ENCODE data around the gene ZNF771. TPM values are rescaled to one million over a fixed set of nuclear protein-coding genes. Genes with fewer than 3 reads are reported as not detected.
A peak's percentile ranks its signal among the peaks of the same experiment; 100 is the strongest.

The ZNF771 gene
- total RNA-seq, 2 experiments from 2014 or later: 5.4 to 5.7 TPM

GRCh38 chr16:30368792-30369090 lies 38.7 kb upstream of the ZNF771 start:
- no peak for DNase-seq
- Mint-ChIP-seq H3K36me3 (peaks cover 36% of the 10 kb centered on the region), H3K4me1 (ENCODE audit: low read depth) (peaks cover 41% of the 10 kb centered on the region), H3K27ac (peak overlapping the region; percentile 49), H3K4me3 (peak overlapping the region; percentile 91), H3K27me3 (peaks cover 3% of the 10 kb centered on the region), H3K9me3 (no peaks in the 10 kb centered on the region)
- ChIA-PET CTCF (interaction anchor here (2.0 to 3.4 kb wide), 2 partner anchors 14 to 41 kb away, joined by 11 to 18 read pairs; partner anchors contain the start of gene SEPTIN1), POLR2A (interaction anchor here (0.9 to 3.5 kb wide), 6 partner anchors 14 to 41 kb away, joined by 3 to 16 read pairs (median 4); partner anchors contain the start of genes SEPTIN1 and ZNF771)
- intact Hi-C loops (cut with micrococcal nuclease): no loop called here

DNA sequence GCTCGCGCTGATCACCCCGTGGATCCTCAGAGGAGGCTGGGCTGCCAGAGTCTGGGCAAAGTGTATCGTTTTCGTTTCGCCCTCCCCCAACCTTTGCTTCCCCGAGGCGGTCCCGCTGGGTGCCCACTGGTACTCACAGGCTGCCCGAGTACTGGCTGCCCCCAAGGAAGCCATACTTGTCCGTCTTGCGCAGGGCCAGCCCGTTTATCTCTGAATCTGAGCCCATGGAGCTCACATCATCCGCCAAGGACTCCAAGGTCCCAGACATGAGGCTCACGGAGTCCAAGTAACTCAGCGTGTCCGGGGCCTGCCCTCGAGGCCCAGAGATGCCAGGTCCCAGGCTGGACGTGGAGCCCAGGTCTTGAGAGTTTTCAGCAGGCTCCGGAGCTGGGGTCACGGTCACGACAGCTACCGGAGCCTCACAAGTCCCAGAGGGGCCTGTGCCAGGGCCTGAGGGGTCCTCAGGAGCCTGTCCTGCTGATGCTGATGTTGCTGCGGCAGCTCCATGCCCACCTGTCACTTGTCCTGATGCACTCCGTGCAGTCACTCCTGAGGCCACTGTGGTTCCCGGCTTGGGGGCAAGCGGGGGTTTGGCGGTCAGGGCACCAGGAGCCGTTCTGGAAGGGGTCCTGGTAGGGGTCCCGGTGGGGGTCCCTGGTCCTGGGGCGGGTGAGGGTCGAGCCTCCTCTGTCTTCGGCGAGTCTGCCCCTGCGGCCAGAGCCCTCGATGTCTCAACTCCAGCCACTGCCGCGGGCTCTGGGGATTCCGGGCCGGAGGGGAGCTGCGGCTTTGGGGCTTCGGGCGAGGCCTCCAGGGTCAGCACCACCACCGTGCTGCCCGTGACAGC lies 38.1 kb upstream of the ZNF771 start:
- POLR2A ChIA-PET: interaction anchor here (0.9 to 3.5 kb wide), 6 partner anchors 13 to 40 kb away, joined by 3 to 16 read pairs (median 4); partner anchors contain the start of genes SEPTIN1 and ZNF771
- H3K27me3 Mint-ChIP-seq: peaks cover 3% of the 10 kb centered on the region
- peak overlapping the region; percentile 91 for H3K4me3 Mint-ChIP-seq
- no peaks in the 10 kb centered on the region for H3K9me3 Mint-ChIP-seq
- peaks cover 41% of the 10 kb centered on the region for H3K4me1 Mint-ChIP-seq (ENCODE audit: low read depth)
- H3K27ac Mint-ChIP-seq: peak overlapping the region; percentile 49
- CTCF ChIA-PET: interaction anchor here (2.0 to 3.4 kb wide), 3 partner anchors 13 to 40 kb away, joined by 10 to 18 read pairs (median 11); partner anchors contain the start of genes CD2BP2 and SEPTIN1
- H3K36me3 Mint-ChIP-seq: peaks cover 36% of the 10 kb centered on the region
- intact Hi-C loops (cut with micrococcal nuclease): no loop called here
- no peak for DNase-seq

- Mint-ChIP-seq H3K36me3 (peaks cover 29% of the 10 kb centered on the region), H3K4me3 (peak overlapping the region; percentile 91), H3K27me3 (peaks cover 3% of the 10 kb centered on the region), H3K27ac (peak overlapping the region; percentile 85), H3K4me1 (ENCODE audit: low read depth) (peaks cover 40% of the 10 kb centered on the region), H3K9me3 (no peaks in the 10 kb centered on the region)
- intact Hi-C loops (cut with micrococcal nuclease): loop anchor here (1.0 to 10.0 kb wide), 8 partner anchors 8 to 555 kb away; partner anchors contain the start of genes CD2BP2, FBXL19, MVP and ZNF771
- ChIA-PET CTCF (interaction anchor here (1.3 to 3.4 kb wide), 5 partner anchors 13 to 184 kb away, joined by 5 to 25 read pairs (median 11); partner anchors contain the start of genes CD2BP2, SEPTIN1 and ZNF771), POLR2A (interaction anchor here (1.3 to 3.5 kb wide), 3 partner anchors 12 to 37 kb away, joined by 4 to 16 read pairs (median 7); partner anchors contain the start of genes SEPTIN1 and ZNF771)
- no peak for DNase-seq
Measured at GRCh38 chr16:30369938-30370455, 37.4 kb upstream of the ZNF771 start.

DNA sequence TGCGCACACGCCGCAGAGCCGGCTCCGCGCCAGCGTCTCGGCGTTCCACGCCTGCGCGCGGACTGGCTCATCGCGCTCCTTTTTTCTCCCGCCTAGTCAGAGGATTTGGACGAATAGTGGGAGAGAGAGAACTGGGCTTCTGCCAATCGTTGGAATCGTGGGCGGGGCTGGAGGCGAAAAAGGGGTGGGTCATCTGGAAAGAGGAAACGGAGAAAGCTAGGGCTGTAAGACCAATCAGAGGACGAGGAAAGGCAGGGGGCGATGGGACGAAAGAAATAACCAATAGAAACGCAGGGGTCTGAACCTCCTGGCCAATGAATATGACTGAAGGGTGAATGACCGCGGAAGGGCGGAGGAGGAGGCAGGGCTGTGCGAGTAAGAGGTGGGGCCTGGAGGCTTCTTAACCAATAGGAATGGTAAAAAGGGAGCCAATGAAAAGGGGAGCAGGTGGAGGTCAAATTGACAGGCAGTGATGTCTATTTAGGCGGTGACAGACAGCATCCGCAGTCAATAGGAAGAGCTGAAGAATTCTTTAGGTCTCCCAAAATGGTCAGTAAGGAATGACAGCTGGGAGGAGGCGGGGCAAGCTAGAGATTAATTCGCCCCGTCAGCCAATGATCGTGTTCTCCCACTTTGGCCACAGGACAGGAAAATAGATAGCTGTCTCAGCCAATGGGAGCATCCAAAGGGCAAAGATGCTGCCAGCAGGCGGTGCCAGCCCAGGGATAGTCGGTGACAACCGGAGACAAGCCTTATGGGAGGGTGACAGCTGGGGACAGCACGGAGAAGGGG lies 36.8 kb upstream of the ZNF771 start, which contains the start of gene TBC1D10B:
TSS of gene TBC1D10B (minus strand) at position 39 of the 792 bp plus-strand sequence. CDS start 311 bp downstream, outside the sequence.
- H3K27ac Mint-ChIP-seq: peak within 1 kb of the TSS; percentile 95
- H3K4me3 Mint-ChIP-seq: peak within 1 kb of the TSS; percentile 91
- intact Hi-C loops (cut with micrococcal nuclease): loop anchor here (1.0 to 10.0 kb wide), 8 partner anchors 8 to 554 kb away; partner anchors contain the start of genes CD2BP2, FBXL19, MVP and ZNF771
- H3K36me3 Mint-ChIP-seq: peaks cover 24% of the 10 kb centered on the region
- CTCF ChIA-PET: interaction anchor here (0.6 to 3.4 kb wide), 13 partner anchors 12 to 327 kb away, joined by 3 to 25 read pairs (median 5); partner anchors contain the start of genes CD2BP2, DCTPP1, SEPTIN1 and TBX6
- peak; percentile 100 for DNase-seq
- H3K27me3 Mint-ChIP-seq: peaks cover 3% of the 10 kb centered on the region
- H3K4me1 Mint-ChIP-seq (ENCODE audit: low read depth): peaks cover 34% of the 10 kb centered on the region
- H3K9me3 Mint-ChIP-seq: no peaks in the 10 kb centered on the region
- POLR2A ChIA-PET: interaction anchor here (0.7 to 3.5 kb wide), 6 partner anchors 9 to 280 kb away, joined by 3 to 16 read pairs (median 4); partner anchors contain the start of genes PRR14 and SEPTIN1

GRCh38 chr16:30371248-30371816 lies 36.1 kb upstream of the ZNF771 start:
- peak overlapping the region; percentile 86 for H3K4me3 Mint-ChIP-seq
- DNase-seq: no peak
- intact Hi-C loops (cut with micrococcal nuclease): loop anchor here (2.0 to 10.0 kb wide), 5 partner anchors 35 to 553 kb away; partner anchors contain the start of genes FBXL19, MVP and ZNF771
- POLR2A ChIA-PET: interaction anchor here (0.7 to 3.5 kb wide), 6 partner anchors 8 to 279 kb away, joined by 3 to 16 read pairs (median 4); partner anchors contain the start of genes PRR14 and SEPTIN1
- CTCF ChIA-PET: interaction anchor here (0.6 to 3.4 kb wide), 12 partner anchors 8 to 328 kb away, joined by 3 to 25 read pairs (median 6); partner anchors contain the start of genes CD2BP2, DCTPP1, GDPD3 and SEPTIN1
- H3K27me3 Mint-ChIP-seq: peaks cover 3% of the 10 kb centered on the region
- no peaks in the 10 kb centered on the region for H3K9me3 Mint-ChIP-seq
- H3K36me3 Mint-ChIP-seq: peaks cover 22% of the 10 kb centered on the region
- peaks cover 31% of the 10 kb centered on the region for H3K4me1 Mint-ChIP-seq (ENCODE audit: low read depth)
- H3K27ac Mint-ChIP-seq: peak overlapping the region; percentile 95

DNA sequence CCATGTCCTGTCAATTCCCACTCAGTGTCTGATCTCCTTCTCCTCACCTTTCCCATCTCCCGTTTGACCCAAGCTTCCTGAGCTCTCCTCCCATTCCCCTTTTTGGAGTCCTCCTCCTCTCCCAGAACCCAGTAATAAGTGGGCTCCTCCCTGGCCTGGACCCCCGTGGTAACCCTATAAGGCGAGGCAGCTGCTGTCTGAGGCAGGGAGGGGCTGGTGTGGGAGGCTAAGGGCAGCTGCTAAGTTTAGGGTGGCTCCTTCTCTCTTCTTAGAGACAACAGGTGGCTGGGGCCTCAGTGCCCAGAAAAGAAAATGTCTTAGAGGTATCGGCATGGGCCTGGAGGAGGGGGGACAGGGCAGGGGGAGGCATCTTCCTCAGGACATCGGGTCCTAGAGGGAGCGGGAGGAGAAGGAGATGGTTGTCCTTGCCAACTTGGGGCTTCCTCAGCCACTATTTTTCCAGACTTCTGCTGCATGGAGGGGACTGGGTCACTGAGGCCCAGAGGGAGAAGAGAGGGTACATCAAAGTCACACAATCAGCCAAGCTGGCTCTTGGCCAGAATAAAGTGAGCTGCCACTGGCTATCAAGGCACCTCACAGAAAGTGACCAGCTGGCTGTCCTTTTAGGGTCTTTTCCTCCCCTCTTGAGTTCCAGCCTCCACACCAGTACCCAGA lies 35.2 kb upstream of the ZNF771 start:
- H3K9me3 Mint-ChIP-seq: no peaks in the 10 kb centered on the region
- H3K27ac Mint-ChIP-seq: peak overlapping the region; percentile 95
- POLR2A ChIA-PET: interaction anchor here (3.5 kb wide), 1 partner anchor 10 kb away, joined by 16 read pairs; the partner anchor contains the start of gene SEPTIN1
- H3K27me3 Mint-ChIP-seq: peaks cover 3% of the 10 kb centered on the region
- DNase-seq: no peak
- H3K36me3 Mint-ChIP-seq: peaks cover 16% of the 10 kb centered on the region
- peaks cover 26% of the 10 kb centered on the region for H3K4me1 Mint-ChIP-seq (ENCODE audit: low read depth)
- intact Hi-C loops (cut with micrococcal nuclease): loop anchor here (10.0 kb wide), 2 partner anchors 547 to 553 kb away; partner anchors contain the start of genes FBXL19 and MVP
- CTCF ChIA-PET: interaction anchor here (0.9 to 2.9 kb wide), 7 partner anchors 9 to 279 kb away, joined by 3 to 25 read pairs (median 9); partner anchors contain the start of genes CD2BP2, GDPD3, TBX6 and ZNF771
- peak overlapping the region; percentile 86 for H3K4me3 Mint-ChIP-seq

- Mint-ChIP-seq H3K27ac (peak overlapping the region; percentile 33), H3K9me3 (no peaks in the 10 kb centered on the region), H3K4me1 (ENCODE audit: low read depth) (peaks cover 25% of the 10 kb centered on the region), H3K27me3 (peaks cover 3% of the 10 kb centered on the region), H3K36me3 (peaks cover 16% of the 10 kb centered on the region), H3K4me3 (no peak overlapping the region)
- intact Hi-C loops (cut with micrococcal nuclease): loop anchor here (10.0 kb wide), 2 partner anchors 548 to 552 kb away; partner anchors contain the start of genes FBXL19 and MVP
- POLR2A ChIA-PET: no interaction called here
- CTCF ChIA-PET: interaction anchor here (0.9 to 2.3 kb wide), 2 partner anchors 36 to 256 kb away, joined by 3 to 25 read pairs; partner anchors contain the start of gene ZNF771
- no peak for DNase-seq
Measured at GRCh38 chr16:30372725-30373124, 34.7 kb upstream of the ZNF771 start.

DNA sequence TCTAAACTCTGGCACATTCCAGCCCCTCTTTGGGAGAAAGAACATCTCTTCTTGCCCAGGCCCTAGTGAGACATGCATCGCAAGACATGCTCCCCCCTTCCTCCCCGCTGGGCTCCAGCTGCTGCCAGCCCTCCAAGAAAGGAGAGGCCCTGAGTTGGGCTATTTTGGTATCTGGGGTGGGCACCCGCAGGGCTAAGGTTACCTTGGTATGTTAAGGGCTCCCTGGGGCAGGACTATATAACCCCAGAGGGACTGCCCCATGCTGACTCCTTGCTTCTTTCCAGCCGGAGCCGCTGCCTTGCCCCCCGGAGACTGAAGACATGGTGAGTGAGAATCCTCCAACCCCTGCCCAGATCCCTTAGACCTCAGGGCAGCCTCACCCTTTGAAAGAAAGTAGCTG lies 32.9 kb upstream of the ZNF771 start, which contains the start of gene MYL11:
TSS of gene MYL11 (plus strand) at position 265 of the 400 bp plus-strand sequence. CDS start at position 321, 56 bp downstream.
- Mint-ChIP-seq H3K27ac (peak within 1 kb of the TSS; percentile 63), H3K9me3 (no peaks in the 10 kb centered on the region), H3K27me3 (peaks cover 3% of the 10 kb centered on the region), H3K4me3 (no peak within 1 kb of the TSS), H3K36me3 (peaks cover 13% of the 10 kb centered on the region), H3K4me1 (ENCODE audit: low read depth) (peaks cover 28% of the 10 kb centered on the region)
- ChIA-PET CTCF (no interaction called here), POLR2A (interaction anchor here (0.6 kb wide), 1 partner anchor 183 kb away, joined by 3 read pairs; no protein-coding TSS in a partner anchor)
- no peak for DNase-seq
- intact Hi-C loops (cut with micrococcal nuclease): loop anchor here (10.0 kb wide), 2 partner anchors 550 kb away; partner anchors contain the start of genes FBXL19 and MVP

GRCh38 chr16:30375864-30376263 lies 31.5 kb upstream of the ZNF771 start:
- H3K9me3 Mint-ChIP-seq: no peaks in the 10 kb centered on the region
- no peak for DNase-seq
- ChIA-PET CTCF (no interaction called here), POLR2A (no interaction called here)
- H3K27ac Mint-ChIP-seq: peak overlapping the region; percentile 63
- H3K4me1 Mint-ChIP-seq (ENCODE audit: low read depth): peaks cover 40% of the 10 kb centered on the region
- no peaks in the 10 kb centered on the region for H3K27me3 Mint-ChIP-seq
- no peak overlapping the region for H3K4me3 Mint-ChIP-seq
- intact Hi-C loops (cut with micrococcal nuclease): loop anchor here (10.0 kb wide), 2 partner anchors 549 to 551 kb away; partner anchors contain the start of genes FBXL19 and MVP
- peaks cover 19% of the 10 kb centered on the region for H3K36me3 Mint-ChIP-seq

DNA sequence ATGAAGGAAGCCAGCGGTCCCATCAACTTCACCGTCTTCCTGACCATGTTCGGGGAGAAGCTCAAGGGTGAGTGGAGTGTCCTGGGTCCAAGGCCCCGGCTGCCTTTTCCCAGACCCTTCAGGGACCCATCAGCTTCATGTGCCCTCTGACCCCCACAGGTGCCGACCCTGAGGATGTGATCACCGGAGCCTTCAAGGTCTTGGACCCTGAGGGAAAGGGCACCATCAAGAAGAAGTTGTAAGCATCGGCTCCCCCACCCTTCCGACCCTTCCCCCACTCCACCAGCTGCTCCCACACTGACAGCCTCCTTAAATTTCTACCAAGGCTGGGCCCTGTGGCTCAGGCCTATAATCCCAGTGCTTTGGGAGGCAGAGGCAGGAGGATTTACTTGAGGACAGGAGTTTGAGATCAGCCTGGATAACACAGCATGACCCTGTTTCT lies 30.9 kb upstream of the ZNF771 start:
- CTCF ChIA-PET: no interaction called here
- Mint-ChIP-seq H3K36me3 (peaks cover 24% of the 10 kb centered on the region), H3K9me3 (no peaks in the 10 kb centered on the region), H3K4me1 (ENCODE audit: low read depth) (peaks cover 42% of the 10 kb centered on the region), H3K4me3 (no peak overlapping the region), H3K27me3 (no peaks in the 10 kb centered on the region), H3K27ac (peak overlapping the region; percentile 96)
- POLR2A ChIA-PET: no interaction called here
- intact Hi-C loops (cut with micrococcal nuclease): loop anchor here (10.0 kb wide), 2 partner anchors 548 to 552 kb away; partner anchors contain the start of genes FBXL19 and MVP
- DNase-seq: no peak

Measured in activated CD4-positive, alpha-beta memory T cell treated with anti-CD3 and anti-CD28 coated beads for 36 hours (primary cell).